ENCODE results near the gene LACC1.

DNA sequence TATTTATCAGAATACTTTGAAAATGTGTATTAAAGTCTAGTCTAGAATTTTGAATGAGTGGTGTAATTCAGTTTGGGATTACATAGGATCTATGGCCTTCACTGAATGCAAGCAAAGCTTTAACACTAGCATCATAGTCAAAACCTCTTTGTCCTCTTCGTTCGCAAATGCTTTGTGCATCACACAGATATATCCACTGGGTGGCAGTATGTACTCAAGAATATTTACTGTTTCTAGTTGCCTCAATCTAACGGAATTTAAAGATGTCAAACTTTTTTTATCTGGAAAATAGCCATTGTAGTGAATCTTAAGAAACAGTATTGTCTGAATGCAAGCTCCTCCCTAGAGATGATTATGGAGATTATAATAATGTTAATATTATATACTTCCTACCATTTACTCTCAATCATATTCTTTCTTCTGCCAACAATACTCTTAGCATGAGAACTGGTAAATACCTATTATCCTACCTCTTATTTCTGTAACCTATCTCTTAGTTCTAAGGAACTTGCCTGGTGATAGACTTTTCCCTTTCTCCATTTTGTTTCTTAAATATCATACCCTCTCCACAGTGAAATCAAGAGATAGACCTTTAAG lies 25.8 kb downstream of the LACC1 start:
- no peak for TF ChIP-seq POLR2A (IDR thresholded peaks at IDR 0.05)
- TF ChIP-seq, protein P1, sequence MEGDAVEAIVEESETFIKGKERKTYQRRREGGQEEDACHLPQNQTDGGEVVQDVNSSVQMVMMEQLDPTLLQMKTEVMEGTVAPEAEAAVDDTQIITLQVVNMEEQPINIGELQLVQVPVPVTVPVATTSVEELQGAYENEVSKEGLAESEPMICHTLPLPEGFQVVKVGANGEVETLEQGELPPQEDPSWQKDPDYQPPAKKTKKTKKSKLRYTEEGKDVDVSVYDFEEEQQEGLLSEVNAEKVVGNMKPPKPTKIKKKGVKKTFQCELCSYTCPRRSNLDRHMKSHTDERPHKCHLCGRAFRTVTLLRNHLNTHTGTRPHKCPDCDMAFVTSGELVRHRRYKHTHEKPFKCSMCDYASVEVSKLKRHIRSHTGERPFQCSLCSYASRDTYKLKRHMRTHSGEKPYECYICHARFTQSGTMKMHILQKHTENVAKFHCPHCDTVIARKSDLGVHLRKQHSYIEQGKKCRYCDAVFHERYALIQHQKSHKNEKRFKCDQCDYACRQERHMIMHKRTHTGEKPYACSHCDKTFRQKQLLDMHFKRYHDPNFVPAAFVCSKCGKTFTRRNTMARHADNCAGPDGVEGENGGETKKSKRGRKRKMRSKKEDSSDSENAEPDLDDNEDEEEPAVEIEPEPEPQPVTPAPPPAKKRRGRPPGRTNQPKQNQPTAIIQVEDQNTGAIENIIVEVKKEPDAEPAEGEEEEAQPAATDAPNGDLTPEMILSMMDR (IDR thresholded peaks at IDR 0.05 in 4 of 5, conservative IDR thresholded peaks at IDR 0.05 in 1 of 5) = peak; percentile 66 to 84 (median 76)
